ENCODE results near the gene TNFRSF4.

The TNFRSF4 gene

DNA sequence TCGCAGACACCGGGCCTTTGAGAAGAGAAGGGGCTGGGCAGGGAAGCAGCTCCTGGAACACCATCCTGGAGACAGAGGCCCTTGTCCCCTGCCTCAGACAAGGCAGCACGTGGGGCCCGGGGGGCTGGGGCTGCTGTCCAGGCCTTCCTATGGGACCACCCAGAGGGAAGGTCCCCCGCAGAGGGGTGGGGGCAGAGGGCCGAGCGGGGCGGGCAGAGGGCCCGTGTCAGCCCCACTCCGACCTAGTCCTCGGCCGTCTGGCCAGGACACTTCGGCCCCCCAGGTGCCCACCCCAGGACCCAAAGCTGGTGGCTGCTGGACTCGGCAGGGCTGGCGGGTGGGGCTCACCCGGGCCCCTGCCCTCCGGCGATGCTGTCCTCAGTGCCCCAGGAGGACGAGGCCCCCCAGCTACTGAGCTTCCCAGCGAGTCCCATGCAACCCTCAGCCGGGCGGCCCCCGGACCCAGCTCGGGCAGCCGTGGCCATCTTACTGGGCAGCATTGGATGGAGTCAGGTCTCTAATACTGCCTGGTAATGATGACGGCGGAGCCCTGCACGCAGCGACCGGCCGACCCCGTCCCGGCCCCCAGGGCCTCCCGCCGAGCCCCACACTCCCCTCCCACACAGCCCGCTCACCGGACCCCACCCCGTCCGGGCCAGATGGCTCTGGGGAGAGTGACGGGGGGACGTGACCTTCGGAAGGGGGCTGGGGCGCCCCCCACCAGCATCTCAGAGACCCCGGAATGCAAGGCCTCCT lies 47.1 kb downstream of the TNFRSF4 start:
- no peak for DNase-seq

DNA sequence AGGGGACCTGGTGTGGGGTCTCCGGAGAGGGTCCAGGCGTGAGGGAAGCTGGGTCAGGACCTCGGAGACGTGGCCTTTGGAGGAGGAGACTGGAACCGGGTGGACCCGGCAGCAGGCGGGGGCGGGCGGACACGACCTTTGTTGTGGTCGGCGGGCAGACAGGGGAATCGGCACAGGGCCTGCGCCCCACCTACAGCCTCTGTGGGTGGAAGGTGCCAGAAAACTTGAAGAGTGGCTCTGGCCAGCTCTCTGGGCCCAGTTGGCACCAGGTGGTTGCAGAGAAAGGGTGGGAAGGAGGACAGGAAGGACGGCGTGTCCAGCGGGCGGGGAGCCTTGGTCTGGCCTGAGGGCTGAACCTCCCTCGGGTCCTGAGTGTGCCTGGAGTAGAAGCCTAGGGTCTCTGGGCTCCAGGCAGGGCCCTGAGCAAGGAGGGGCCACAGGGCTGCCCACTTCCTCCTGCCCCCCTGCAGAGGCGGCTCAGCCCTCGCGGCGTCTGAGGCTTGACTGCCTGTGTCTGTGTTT lies 48.0 kb downstream of the TNFRSF4 start:
- no peak for DNase-seq

DNA sequence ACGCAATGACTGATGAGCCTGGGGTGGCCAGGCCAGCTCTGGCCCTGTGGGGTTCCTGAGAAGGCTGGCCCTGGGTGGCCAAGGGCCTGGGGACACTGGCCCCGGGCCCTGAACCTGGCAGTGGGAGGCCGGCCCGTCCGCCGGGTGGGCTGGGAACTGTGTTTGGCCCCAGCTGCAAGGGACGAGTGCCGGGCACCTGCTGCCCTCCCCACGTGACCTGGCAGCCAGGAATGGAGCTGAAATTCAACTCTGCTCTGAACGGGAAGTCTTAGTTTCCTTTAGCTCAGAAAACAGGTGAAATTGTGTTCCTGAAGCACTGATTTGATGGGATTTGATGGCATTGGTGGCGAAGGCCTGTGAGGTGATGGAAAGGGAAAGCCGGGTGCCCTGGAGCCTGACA lies 48.5 kb downstream of the TNFRSF4 start:
- DNase-seq = no peak

DNA sequence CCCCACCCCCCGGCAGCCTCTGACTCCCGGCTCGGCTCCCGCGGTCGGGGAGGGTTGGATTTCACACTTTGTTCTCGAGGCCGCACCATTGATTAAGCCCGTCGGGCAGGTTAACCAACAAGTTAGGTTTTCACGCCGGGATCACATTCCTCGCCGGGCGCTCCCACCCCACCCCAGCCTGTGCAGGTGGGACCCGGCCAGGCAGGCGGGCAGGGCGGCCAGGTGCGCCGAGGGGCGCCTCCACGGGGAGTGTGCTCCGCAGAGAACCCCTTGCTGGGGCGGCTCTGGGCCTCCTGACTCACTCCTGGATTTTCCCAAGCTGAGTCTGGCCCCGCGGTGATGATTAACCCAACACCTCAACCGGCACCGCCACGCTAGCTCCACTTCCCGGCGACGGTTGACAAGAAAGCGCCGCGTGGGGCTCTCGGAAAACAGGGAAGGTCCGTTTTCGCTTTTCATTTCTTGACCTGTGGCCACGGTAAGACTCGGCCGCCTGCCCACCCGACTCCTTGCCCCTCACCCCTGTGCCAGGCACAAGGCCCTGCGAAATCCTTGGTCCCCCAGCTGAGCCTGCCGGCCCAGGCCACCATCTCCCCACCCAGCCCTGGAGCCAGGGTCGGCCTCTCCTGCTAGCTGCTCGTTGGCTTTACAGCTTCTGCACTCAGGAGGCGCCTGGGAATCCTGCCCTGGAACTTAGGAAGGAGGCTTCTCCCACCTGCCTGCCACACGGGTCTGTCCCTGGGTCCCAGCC lies 49.1 kb downstream of the TNFRSF4 start:
- no peak for DNase-seq

DNA sequence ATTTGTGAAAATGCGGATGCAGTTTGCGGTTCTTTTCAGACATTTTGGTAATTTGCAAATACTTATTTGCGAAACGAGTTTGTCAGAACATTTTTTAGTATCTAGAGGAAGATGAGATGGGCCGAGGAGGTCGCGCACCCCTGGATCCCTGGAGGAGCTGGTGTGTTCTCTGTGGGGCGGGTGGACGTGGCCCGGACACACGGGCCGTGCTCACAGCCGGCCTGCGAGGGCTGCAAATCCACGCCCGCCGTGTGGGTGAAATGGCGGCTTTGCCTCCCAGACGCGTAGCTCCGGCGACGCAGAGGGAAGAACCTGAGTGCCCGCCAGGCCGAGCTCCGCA lies 49.6 kb downstream of the TNFRSF4 start:
- no peak for DNase-seq

GRCh38 chr1:1163538-1164070 lies 50.3 kb downstream of the TNFRSF4 start:
- no peak for DNase-seq

GRCh38 chr1:1162597-1163537 lies 51.1 kb downstream of the TNFRSF4 start:
- DNase-seq = no peak

DNA sequence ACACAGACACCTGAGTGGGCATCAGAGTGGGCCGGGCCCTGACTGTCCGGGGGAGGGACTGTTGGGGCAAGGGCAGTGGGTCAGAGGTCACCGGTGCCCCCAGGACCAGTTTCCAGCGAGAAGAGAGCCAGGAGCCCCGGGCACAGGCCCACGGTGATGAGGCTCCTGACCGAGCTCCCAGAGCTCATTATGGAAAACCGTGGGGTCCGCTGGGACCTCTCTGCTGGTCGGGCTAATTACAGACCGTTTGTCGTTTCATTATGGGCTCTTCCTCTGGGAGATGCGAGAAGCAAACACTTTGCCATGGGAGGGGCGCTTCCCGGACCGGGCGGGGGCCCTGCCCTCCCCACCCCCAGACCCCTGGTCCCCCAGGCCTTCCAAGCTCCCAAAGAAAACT lies 52.3 kb downstream of the TNFRSF4 start:
- DNase-seq = no peak

Measured in NCI-H2227 treated with DMSO at 0.1 percent for 48 hours (cell line).